Measurements from ENCODE around the gene CNTN4.

The CNTN4 gene

DNA sequence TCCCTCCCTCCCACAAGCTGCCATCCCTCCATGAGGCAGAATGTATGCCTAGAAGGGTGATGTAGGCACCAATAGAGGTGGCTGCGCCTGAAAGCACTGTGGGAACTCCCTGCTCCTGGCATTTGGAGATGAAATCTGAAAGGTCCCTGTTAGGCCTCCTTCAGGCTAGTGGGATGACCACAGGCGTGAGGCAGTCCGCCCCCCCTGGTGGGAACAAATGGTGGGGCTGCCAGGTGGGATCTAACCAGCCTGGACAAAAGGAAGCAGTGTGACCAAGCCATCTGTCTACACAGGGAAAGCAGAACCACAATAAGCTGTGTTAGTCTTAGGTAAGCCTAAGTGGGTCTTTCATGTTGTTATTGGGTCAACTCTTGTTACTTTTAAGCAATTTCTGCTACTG is 986.2 kb downstream of the CNTN4 start:
- no peaks in the 10 kb centered on the region for H4K20me1 ChIP-seq (ENCODE audit: insufficient read depth)
- TF ChIP-seq CTCF (conservative IDR thresholded peaks at IDR 0.05; ENCODE audit: low read depth, low read length), result no peak
- H3K27me3 ChIP-seq (ENCODE audit: insufficient read depth, low read depth), result no peaks in the 10 kb centered on the region
- no peak overlapping the region for H3K27ac ChIP-seq
- H3K4me2 ChIP-seq, result no peak overlapping the region
- H3K36me3 ChIP-seq (ENCODE audit: insufficient read depth), result no peaks in the 10 kb centered on the region
- H3K9ac ChIP-seq, result no peak overlapping the region
- no peak overlapping the region for H3K4me3 ChIP-seq (IDR thresholded peaks at IDR 0.05; ENCODE audit: insufficient read depth, low read depth, low read length)
- H3K79me2 ChIP-seq (ENCODE audit: insufficient read depth, low read depth), result no peaks in the 10 kb centered on the region
- no peaks in the 10 kb centered on the region for H3K4me1 ChIP-seq (ENCODE audit: low read depth, poor library complexity, severe bottlenecking)
- H2AFZ ChIP-seq (ENCODE audit: low read depth), result no peak overlapping the region

GRCh38 chr3:3085782-3086181 is 987.1 kb downstream of the CNTN4 start:
- no peaks in the 10 kb centered on the region for H3K79me2 ChIP-seq (ENCODE audit: insufficient read depth, low read depth)
- TF ChIP-seq CTCF (conservative IDR thresholded peaks at IDR 0.05; ENCODE audit: low read depth, low read length), result no peak
- no peak overlapping the region for H2AFZ ChIP-seq (ENCODE audit: low read depth)

DNA sequence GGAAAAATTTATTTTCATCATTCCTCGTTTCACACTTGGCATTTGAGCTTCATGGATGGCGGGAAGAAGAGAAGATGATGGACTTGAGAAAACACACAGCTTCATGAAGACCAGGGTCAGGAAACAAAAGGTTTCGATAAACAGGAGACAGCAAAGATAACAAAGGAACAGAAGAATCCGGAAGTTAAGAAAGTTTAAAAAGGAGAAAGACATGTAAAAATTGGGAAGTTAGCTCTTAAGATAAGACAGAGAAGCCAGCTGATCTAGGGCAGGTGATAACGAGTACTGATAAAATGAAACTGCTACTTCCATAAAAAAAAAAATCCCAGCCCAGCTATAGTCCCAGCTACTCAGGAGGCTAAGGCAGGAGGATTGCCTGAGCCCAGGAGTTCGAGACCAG is 987.6 kb downstream of the CNTN4 start:
- Histone ChIP-seq H4K20me1 (ENCODE audit: insufficient read depth) (no peaks in the 10 kb centered on the region), H3K4me1 (ENCODE audit: low read depth, poor library complexity, severe bottlenecking) (no peaks in the 10 kb centered on the region), H3K79me2 (ENCODE audit: insufficient read depth, low read depth) (no peaks in the 10 kb centered on the region), H3K9ac (no peak overlapping the region), H3K27me3 (ENCODE audit: insufficient read depth, low read depth) (no peaks in the 10 kb centered on the region), H3K4me3 (IDR thresholded peaks at IDR 0.05; ENCODE audit: insufficient read depth, low read depth, low read length) (no peak overlapping the region), H3K27ac (no peak overlapping the region), H3K4me2 (no peak overlapping the region), H3K36me3 (ENCODE audit: insufficient read depth) (no peaks in the 10 kb centered on the region), H2AFZ (ENCODE audit: low read depth) (no peak overlapping the region)
- no peak for TF ChIP-seq CTCF (conservative IDR thresholded peaks at IDR 0.05; ENCODE audit: low read depth, low read length)

More at GRCh38 chr3:3085782-3086181, 987.1 kb downstream of the CNTN4 start:
- Histone ChIP-seq H4K20me1 (ENCODE audit: insufficient read depth) (no peaks in the 10 kb centered on the region), H3K4me3 (IDR thresholded peaks at IDR 0.05; ENCODE audit: insufficient read depth, low read depth, low read length) (no peak overlapping the region), H3K36me3 (ENCODE audit: insufficient read depth) (no peaks in the 10 kb centered on the region), H3K9ac (no peak overlapping the region), H3K27me3 (ENCODE audit: insufficient read depth, low read depth) (no peaks in the 10 kb centered on the region), H3K4me1 (ENCODE audit: low read depth, poor library complexity, severe bottlenecking) (no peaks in the 10 kb centered on the region), H3K4me2 (no peak overlapping the region), H3K27ac (no peak overlapping the region)

GRCh38 chr3:3087279-3087678 is 988.6 kb downstream of the CNTN4 start:
- Histone ChIP-seq H3K9ac (no peak overlapping the region), H3K4me2 (no peak overlapping the region), H2AFZ (ENCODE audit: low read depth) (no peak overlapping the region), H3K79me2 (ENCODE audit: insufficient read depth, low read depth) (no peaks in the 10 kb centered on the region), H3K27me3 (ENCODE audit: insufficient read depth, low read depth) (no peaks in the 10 kb centered on the region), H3K4me3 (IDR thresholded peaks at IDR 0.05; ENCODE audit: insufficient read depth, low read depth, low read length) (no peak overlapping the region), H4K20me1 (ENCODE audit: insufficient read depth) (no peaks in the 10 kb centered on the region), H3K27ac (no peak overlapping the region), H3K36me3 (ENCODE audit: insufficient read depth) (no peaks in the 10 kb centered on the region), H3K4me1 (ENCODE audit: low read depth, poor library complexity, severe bottlenecking) (no peaks in the 10 kb centered on the region)
- TF ChIP-seq CTCF (conservative IDR thresholded peaks at IDR 0.05; ENCODE audit: low read depth, low read length), result no peak

Data from KMS-11 (cell line).